IPS-NIHi7 (cell line): Measurements from ENCODE around the gene LRRTM3.

Source experiments
- DNase-seq: peaks from one replicate; pipeline ENCODE4 v3.0.0; 2012; ENCODE audit warnings: mixed read lengths; ENCODE audit errors: extremely low spot score

LRRTM3 gene

DNA sequence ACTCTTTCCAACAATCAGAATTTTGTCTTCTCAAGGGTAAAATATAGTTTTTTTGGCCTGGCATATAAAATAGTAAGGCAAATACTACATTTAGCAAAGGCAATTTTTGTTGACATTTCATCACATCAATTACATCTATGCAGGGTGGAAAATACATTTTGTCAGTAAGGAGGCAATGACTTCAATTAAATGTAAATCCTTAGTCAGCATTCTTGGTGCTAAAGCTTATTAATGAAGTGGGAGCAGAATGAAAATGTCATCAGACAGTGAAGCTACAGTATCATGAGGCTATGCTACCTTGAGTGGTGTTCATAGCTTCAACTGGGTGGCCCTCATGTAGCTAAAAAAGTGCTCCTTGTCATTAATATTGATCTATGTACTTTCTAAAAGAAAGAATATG, 8.9 kb downstream of the LRRTM3 start:
- no peak for DNase-seq

DNA sequence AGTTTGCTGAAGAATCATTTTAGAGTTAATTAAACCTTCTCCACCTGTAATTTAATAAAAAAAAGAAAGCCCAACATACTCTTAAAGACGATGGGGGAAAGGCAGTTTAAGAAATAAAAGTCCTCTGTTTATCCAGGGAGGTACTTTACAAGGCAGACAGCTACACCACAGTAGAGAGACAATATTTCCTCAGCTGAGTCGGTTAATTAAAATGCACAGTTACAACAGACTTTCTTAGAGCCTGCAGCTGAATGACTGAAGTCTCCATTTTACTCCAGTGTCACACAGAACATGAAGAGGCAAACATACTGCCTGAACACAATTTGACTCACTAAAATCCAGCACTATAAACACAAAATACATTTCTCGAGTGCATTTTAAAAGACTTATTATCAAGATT, 15.1 kb downstream of the LRRTM3 start:
- no peak for DNase-seq

DNA sequence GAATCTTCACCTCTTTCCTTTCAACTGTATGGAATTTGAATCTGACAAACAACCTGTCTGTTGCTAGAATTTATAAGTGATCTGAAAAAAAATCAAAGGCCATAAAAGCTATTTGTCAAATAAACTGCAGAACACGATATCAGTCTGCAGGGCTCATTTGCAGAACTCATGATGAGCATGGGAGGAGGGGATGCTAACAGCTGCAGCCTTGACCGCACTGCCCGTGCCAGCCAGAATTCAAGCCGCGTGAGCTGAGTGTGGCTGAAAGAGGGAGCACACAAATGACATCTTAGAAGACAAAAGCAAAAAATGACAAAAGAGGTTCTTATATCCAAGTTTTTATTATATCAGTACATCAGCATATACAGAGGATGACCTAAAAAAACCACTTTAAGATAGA, 15.7 kb downstream of the LRRTM3 start:
- DNase-seq, result no peak

DNA sequence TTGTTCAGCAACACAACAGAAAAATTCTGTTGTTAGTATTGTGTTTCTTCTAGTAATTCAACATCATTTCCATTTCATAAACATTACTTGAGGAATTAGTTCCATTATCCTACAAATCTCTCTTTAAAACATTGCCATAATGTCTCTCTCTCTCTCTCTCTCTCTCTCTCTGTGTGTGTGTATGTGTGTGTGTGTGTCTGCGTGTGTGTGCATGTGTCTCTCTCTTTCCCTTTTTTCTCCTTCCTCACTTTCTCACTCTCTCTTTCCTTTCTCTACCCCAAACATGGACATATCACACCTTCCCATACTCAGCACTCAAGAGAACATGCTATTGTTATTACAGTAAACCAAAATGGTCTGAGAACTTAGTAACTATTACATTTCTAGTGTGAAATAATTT, 16.6 kb downstream of the LRRTM3 start:
- no peak for DNase-seq

DNA sequence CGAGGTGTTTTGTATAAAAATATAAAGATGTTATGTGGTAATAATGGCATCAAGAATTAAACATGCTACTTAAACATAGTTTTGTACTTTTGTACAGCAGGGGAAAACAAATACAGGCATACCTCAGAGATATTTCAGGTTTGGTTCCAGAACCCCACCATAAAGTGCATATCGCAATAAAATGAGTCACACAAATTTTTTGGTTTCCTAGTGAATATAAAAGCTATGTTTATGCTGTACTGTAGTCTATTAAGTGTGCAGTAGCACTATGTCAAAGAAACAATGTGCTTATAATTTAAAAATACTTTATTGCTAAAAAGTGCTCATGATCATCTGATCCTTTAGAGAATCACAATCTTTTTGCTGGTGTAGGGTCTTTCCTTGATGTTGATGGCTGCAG, 17.8 kb downstream of the LRRTM3 start:
- DNase-seq, result no peak

DNA sequence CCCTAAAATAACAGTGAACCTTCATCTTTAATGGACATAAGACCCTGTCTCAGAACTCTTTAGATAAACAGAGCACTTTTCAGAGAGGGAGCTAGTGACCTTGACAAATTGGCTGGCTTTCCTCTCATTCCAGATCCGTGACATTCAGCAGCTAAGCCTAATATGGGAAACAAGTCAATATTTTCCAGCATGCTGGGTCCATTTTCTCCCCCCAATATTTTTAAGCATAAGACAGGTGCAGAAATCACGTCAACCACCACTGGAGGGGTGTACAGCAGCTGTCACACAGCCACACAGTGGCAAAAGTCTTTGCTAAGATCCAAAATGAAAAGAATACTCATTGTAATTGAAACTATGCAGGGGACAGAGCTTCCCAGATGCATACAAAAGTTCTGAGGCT, 26.1 kb downstream of the LRRTM3 start:
- no peak for DNase-seq

DNA sequence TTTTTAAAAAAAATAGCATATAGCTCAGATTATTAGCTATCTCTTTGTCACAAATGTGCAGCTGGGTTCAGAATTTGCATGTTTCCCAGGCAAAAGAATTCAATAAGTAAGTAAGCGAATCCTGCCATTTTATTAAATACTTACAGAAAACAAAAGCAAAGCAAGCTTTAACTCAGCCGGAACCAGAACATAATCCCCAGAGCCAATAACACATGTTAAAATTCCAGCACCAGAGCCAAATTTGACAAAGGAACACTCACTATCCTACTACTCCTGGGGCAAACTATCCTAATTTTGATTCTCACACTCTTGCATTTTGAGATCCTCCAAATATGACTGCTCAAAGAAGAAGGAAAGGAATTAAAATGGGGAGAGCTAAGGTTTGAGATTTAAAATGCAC, 32.6 kb downstream of the LRRTM3 start:
- no peak for DNase-seq

DNA sequence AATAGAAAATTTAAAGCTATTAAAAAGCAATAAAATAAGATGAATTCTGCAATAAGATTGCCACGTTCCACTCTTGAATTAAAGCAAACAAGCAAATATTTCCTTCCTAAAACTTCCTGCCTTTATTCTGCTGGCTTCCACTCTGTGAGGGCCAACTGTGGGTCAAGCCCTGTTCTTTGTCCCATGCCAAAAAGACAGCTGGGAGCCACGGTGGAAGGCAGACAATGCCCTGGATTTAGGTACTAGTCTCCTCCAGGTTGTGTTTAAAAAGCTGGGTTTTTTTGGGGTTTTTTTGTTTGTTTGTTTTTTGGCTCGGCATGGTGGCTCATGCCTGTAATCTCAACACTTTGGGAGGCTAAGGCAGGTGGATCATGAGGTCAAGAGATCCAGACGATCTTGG, 39.1 kb downstream of the LRRTM3 start:
- DNase-seq, result no peak

DNA sequence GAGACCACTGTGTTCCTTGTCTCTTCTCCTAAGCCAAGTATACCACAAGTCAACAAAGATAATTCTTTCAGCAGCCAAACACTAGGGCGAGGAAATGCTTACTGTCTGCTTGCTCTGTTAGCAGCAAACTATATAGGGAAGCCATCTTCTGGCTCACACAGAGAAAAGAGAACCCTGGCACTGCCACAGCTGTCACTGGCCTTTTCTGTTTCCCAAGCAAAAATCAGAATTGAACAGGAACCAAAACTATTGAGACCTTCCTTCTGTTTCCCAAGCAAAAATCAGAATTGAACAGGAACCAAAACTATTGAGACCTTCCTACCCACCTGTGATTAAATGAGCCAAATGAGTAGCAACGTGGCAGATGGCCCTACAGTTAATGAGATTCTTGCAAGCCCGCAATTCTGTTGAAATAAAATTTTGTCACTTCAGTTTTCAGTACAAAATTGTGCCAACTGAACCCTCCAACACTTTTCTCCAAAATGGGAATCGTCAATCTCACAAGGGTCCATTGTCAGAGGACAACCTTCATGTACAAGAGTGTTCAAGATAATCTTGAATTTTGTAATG, 54.5 kb downstream of the LRRTM3 start:
- DNase-seq, result no peak

DNA sequence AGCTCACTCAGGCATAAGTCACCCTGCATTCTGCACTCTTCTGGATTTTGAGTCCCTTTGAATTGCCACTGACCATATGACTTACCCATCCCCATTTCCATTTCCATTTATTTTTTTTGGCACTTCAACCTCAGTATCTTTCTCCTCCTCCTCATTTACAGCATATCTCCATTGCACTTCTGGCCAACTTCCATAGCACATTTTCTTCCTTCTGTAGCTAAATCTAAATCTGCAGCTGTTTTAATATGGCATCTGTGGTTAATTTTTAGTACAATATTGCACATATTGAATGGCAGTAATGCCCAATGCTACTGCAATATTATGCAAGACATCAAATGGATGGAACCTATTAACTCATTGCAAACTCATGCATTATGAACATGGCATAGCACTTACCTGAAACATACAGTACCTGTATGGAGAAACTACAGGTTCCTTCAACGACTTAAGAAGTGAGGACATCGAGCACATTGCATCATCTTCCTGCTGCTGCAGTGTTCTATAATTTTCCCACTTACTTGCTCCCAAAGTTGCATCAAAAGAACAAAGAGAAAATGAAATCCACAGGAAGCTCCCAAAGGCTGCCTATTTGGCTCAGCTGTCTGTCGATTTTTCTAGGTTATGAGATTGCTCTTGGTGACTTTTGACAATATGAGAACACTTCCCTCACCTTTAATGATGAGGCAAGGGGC, 55.7 kb downstream of the LRRTM3 start:
- no peak for DNase-seq

DNA sequence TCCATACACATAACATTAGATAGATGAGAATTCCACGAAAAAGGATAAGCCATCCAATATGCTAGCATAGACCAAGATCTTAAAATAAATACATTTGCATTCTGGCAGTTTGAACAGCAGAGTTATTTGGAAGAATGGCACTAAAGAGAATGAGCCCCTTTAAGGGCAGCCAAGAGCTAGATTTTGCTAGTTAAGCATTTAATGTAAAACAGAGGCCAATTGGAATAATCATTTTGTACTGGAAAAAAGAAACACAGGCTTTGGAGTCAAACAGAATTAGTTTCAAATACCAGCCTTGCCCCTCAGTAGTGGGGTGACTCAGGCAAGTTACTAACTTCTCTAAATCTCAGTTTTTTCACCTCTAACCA, 56.2 kb downstream of the LRRTM3 start:
- no peak for DNase-seq

DNA sequence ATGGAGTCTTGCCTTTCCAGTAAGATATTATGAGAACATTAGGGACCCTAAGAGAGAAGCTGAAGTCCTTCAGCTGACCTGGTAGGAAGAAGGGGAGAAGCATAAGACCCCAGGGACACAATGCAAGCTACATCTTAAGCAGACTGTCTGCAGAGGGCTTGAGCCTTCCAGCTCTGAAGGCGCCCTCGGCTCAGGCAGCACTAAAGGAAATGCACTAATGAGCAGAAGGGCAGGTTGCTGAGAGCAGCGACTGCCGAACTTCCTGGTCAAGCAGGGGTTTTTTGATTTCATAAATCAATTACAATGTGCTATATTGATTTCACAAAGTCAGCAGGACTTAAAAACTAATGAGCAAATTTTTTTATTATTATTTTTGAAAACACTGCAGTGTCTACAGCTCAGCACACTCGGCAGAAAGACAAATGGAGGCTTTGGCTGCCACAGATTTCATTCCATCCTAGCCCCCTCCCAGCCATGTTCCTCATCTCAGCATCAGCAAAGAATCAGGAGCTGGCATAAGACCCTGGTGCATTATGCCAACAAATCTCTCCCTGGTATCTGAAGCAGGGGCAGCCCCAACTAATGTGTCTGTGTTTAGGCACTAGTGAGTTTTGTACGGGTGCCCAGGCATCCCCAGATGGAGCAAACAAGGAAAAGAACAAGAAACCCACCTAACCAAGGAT, 57.1 kb downstream of the LRRTM3 start:
- DNase-seq, result no peak

DNA sequence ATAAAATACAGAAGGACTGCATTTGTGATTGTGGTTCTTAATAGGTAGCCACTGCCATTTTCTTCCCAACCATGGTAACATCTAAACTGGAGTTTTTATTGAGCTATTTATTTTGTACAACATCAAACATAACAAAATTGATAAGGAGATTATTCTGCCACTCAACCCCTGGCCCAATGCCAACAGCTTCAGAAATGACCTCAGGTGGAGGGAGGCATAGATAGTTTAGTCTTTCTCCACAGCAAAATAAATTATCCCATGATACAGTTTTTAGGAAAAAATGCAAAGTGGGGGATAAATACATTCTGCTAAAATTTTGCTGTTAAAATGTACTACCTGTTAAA, 57.6 kb downstream of the LRRTM3 start:
- DNase-seq, result no peak

DNA sequence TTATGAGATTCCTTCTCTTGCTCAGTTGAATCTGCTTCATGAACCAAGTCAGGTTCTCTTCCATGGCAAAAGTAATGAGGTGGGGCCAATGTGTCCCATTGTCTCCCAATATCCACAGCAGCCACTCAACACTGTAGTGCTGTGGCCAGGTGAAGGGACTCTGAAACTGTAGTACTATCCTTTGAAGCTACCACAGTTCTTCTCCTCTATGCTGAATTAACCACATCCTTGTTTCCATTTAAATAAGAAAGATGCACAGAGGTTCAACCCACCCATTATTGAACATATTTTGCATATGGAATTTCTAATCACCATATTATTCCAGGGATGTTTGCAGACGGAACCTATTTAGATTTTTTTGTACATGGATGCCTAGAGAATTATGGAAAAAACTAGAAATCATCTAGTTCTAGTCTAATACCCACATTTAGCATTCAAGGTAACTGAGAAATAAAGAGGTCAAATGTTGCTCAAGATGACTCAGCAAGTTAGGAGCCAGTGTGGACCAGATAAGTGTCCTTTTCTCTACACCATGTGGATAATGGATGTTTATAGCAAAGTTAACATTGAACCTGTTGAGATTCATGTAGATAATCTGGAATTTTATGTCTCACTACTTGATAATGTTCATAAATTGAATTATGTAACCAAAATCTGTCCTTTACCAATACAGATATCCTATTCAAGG, 64.5 kb downstream of the LRRTM3 start:
- DNase-seq, result no peak

DNA sequence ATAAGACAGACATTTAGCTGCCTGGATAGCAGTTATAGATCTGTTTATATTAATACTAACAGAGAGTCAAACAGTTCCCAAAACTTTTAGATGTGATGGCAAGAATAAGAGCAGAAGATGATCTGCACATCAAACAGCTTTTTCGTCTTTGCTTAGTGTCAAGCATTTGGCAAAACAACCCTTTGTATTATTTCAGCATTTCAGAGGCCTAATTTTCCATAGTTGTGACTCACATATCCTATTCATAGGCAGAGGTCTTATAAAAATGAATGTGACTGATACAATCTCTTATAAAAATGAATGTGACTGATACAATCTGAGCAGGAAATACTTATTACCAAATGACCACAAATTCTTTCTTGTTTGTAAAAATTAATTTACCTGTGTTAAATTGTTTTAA, 71.2 kb downstream of the LRRTM3 start:
- no peak for DNase-seq

DNA sequence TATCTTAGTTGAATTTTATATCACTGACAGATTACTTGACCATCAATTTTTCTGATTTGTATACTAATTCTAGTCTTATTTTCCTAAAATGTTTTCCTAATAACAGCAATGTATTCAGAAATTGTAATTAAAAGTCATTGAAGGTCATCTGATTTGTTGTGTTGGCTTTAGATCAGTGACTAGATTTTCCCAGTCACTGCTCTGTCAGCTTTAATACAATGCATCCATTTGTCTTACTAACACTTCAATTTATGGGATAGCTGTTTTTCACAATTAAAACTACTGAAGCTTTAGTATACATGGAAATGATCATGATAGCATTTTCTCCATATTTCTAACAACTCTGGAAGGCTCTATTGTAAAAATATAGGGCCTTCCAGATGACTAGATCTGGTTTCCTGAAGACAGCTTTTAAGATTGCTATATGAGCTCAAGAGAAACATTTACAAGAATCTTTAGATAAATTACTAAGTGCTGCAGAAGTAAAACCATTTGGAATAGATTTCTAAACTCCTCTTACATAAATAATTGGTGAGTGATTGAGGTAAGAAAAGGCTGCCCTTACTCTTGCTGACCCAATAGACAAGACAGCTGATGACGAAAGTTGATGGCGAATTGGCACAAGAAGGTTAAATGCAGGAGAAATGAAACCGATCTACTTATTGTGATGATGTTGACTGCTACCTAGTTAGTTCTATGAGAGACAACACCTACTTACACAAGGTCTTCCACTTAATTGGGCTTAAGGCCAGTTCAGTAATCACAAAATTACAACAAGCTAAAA, 74.1 kb downstream of the LRRTM3 start:
- DNase-seq, result no peak

DNA sequence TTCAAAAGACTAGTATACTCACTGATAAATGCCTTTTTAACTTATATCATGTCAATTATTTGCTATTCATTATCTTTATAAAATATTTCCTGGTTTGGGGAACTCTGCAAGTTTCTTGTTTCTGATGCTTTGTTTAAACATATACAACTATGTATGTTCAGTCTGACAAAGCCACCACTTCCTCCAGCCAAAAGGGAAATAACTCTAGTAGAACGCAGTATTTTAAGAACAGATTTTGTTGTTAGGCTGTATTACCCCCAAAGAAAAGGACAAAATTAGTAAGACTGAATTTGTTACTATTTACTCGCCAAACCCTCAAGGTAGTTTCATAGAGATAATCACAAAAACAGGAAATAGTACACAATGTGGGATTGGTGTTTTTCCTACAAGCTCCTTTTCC, 78.9 kb downstream of the LRRTM3 start:
- DNase-seq, result no peak

DNA sequence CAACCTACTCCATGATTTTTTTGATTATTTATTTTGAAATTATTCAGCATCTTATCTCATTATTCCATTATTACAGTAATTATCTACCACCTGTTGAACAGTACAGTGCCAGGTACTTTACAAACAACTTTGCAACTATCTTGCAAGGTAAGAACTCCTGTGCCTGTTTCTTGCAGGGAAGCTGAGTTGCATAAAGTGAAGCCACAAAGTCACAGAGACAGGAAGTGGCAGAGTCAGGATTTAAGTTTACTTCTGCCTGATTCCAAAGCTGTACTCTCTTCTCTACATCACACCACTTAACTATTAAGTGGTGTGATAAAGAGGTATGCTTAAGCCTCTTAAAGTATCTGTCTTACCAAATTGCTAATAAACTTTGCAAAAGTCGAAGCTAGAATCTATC, 80.1 kb downstream of the LRRTM3 start:
- DNase-seq, result no peak

DNA sequence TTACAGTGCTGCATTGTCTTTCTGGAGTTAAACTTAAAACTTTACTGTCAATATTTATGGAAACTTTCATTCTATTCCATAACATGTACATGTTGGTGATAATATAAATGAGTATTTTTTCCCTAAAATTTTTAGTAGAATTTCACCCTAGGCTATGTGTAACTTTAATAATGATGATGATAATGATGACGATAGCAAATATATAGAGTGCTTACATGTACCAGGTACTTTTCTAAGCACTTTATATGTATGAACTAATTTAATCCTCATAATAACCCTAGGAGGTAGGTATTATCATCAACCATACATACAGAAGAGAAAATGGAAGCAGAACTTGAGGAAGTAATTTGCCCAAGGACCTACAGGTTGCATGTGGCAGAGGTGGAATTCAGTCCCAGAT, 85.6 kb downstream of the LRRTM3 start:
- no peak for DNase-seq

DNA sequence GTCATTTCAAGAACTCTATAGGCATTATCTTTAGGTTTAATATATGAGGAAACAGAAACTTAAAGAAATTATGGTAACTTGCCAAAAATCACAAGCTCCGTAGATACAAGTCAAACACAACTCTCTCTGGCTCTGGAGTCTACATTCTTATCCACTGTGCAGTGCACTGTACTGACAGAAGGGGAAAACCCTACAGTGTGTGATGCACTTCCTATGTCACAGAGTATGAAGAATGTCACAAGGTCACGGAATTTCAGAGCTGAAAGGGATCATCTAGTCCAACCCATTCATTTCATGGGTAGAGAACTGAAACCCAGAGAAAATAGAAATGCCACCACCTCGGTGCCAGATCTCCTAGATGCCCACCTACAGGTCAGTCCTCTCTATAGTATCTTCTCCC, 86.1 kb downstream of the LRRTM3 start:
- DNase-seq, result no peak

DNA sequence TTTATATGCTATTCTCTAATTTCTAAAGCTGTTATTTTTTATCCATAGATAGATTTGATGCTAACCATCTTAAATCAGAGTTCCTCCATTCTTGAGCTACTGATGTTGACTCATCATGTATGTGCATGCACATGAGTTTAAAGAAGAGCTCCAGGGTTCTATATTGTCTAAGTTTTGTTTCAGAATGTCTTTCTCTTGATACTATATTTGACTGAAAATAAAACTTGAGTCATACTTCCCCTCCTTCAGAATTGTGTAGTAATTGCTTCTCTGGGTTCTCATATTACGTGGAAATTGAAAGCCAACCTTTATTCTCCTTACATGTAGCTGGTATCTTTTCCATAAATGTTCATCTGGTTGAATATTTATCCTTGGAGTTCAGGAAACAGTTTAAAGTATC, 89.4 kb downstream of the LRRTM3 start:
- DNase-seq, result no peak

DNA sequence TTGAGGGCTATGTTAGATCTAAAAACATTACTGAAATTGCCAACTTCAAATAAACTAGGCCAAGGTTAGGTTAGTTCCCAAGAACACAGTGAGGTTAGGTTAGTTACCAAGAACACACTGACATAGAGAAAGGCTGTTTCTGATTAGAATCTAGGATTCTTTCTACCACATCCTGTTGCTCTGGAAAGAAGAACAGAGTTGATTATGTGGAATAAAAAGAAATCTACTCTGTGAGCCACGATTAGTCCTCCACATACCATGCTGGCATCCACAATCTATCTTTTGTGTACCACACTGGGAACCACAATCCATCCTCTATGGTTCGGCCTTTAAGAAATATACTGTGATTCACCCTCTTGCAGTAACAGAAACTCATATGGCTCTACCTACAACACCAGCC, 91.4 kb downstream of the LRRTM3 start:
- no peak for DNase-seq
